Fibroblast of pulmonary artery (primary cell): ENCODE data around the gene FAM171A1.

ENCODE experiments used
- DNase-seq: peaks from one replicate; pipeline ENCODE4 v3.0.0-alpha.2; 2010; ENCODE audit warnings: low read depth
- H3K4me3 ChIP-seq: replicated peaks from 2 replicates; pipeline ENCODE4 v1.5.1; 2011; ENCODE audit warnings: low read depth, mild to moderate bottlenecking, control low read depth, low read length, moderate library complexity
- CTCF ChIP-seq: IDR thresholded peaks from 2 replicates; pipeline ENCODE4 v1.5.1; 2011; ENCODE audit warnings: mild to moderate bottlenecking, control low read depth, low read length, inconsistent platforms; ENCODE audit errors: missing control alignments

The FAM171A1 gene

GRCh38 chr10:15166325-15166724 is 204.8 kb downstream of the FAM171A1 start:
- H3K4me3 ChIP-seq, result peak overlapping the region; percentile 74
- no peak for TF ChIP-seq CTCF
- no peak for DNase-seq

GRCh38 chr10:15163253-15163828 is 207.7 kb downstream of the FAM171A1 start:
- no peak for DNase-seq
- no peak for TF ChIP-seq CTCF
- H3K4me3 ChIP-seq, result no peak overlapping the region
